SK-N-SH (cell line): ENCODE results near the gene ANKRD39.

Experiments
- CTCF ChIP-seq: fragments of 200-600 bp; sonication (generic); IDR thresholded peaks from 2 replicates; pipeline ENCODE4 v1.6.1; 2017; ENCODE audit warnings: antibody characterized with exemption, mild to moderate bottlenecking, moderate library complexity
- EP300 ChIP-seq, 2 experiments: IDR thresholded peaks; 2 replicates each; pipeline versions ENCODE4 v1.4.0 to v1.6.1; 2012; ENCODE audit warnings: borderline replicate concordance in 1 of 2, low read depth in 1 of 2, low read length in 1 of 2
- EZH2phosphoT487 ChIP-seq: fragments of 200-600 bp; sonication (generic); IDR thresholded peaks from 2 replicates; pipeline ENCODE4 v1.6.1; 2017; ENCODE audit warnings: low read depth, mixed run types, mild to moderate bottlenecking, antibody characterized with exemption, moderate library complexity, borderline replicate concordance
- NFIC ChIP-seq: IDR thresholded peaks from 2 replicates; pipeline ENCODE4 v1.4.0; 2012; ENCODE audit warnings: borderline replicate concordance
- TCF12 ChIP-seq: IDR thresholded peaks from 2 replicates; pipeline ENCODE4 v1.4.0; 2012

GRCh38 chr2:96813656-96814055 is 44.2 kb downstream of the ANKRD39 start:
- TF ChIP-seq NFIC (no peak), CTCF (no peak), TCF12 (no peak), EP300 (IDR thresholded peaks at IDR 0.05; ENCODE audit: borderline replicate concordance in 1 of 2, low read depth in 1 of 2, low read length in 1 of 2) (no peak), EZH2phosphoT487 (no peak)
